H9 (cell line): ENCODE results near the gene TRIM17. TPM values are rescaled to one million over a fixed set of nuclear protein-coding genes. Genes with fewer than 3 reads are reported as not detected.

ENCODE experiments used
- DNase-seq: peaks from one replicate; pipeline ENCODE4 v3.0.0-alpha.2; 2017
- H2AFZ ChIP-seq: one replicate; pipeline ENCODE4 v1.6.1; 2013; ENCODE audit warnings: mild to moderate bottlenecking, low read length, control low read depth, moderate library complexity
- H2AK5ac ChIP-seq: 2 replicates; pipeline ENCODE4 v1.6.1; 2013; ENCODE audit warnings: low read length, control low read depth, mixed read lengths; ENCODE audit not compliant: insufficient read length
- H2BK120ac ChIP-seq: one replicate; pipeline ENCODE4 v1.6.1; 2013; ENCODE audit warnings: low read depth, mild to moderate bottlenecking, low read length, control low read depth, inconsistent platforms; ENCODE audit not compliant: poor library complexity, severe bottlenecking
- H2BK12ac ChIP-seq: 2 replicates; pipeline ENCODE4 v1.6.1; 2013; ENCODE audit warnings: low read length, control low read depth, mixed read lengths, low read depth; ENCODE audit not compliant: insufficient read length
- H2BK15ac ChIP-seq: 2 replicates; pipeline ENCODE4 v1.6.1; 2013; ENCODE audit warnings: low read depth, low read length, control low read depth
- H2BK20ac ChIP-seq: one replicate; pipeline ENCODE4 v1.6.1; 2013; ENCODE audit warnings: low read depth, mild to moderate bottlenecking, low read length, control low read depth, inconsistent platforms; ENCODE audit not compliant: poor library complexity, severe bottlenecking
- H2BK5ac ChIP-seq: 2 replicates; pipeline ENCODE4 v1.6.1; 2013; ENCODE audit warnings: low read length, control low read depth, mixed read lengths; ENCODE audit not compliant: insufficient read length
- H3K14ac ChIP-seq: 2 replicates; pipeline ENCODE4 v1.6.1; 2013; ENCODE audit warnings: low read length, control low read depth; ENCODE audit not compliant: insufficient read depth
- H3K18ac ChIP-seq: 2 replicates; pipeline ENCODE4 v1.6.1; 2013; ENCODE audit warnings: low read depth, mild to moderate bottlenecking, mixed read lengths, low read length, control low read depth; ENCODE audit not compliant: insufficient read length
- H3K23ac ChIP-seq: 2 replicates; pipeline ENCODE4 v1.6.1; 2013; ENCODE audit warnings: low read length, control low read depth, mixed read lengths, low read depth; ENCODE audit not compliant: insufficient read length
- H3K23me2 ChIP-seq: 2 replicates; pipeline ENCODE4 v1.6.1; 2013; ENCODE audit warnings: low read depth, mild to moderate bottlenecking, mixed read lengths, low read length, control low read depth; ENCODE audit not compliant: insufficient read length, poor library complexity, severe bottlenecking
- H3K27ac ChIP-seq: 2 replicates; pipeline ENCODE4 v1.5.1; 2013; ENCODE audit warnings: low read length, control low read depth, mixed read lengths, low read depth; ENCODE audit not compliant: insufficient read length
- H3K27me3 ChIP-seq: 2 replicates; pipeline ENCODE4 v1.6.1; 2013; ENCODE audit warnings: low read length, control low read depth, inconsistent platforms; ENCODE audit not compliant: insufficient read depth
- H3K4ac ChIP-seq: 2 replicates; pipeline ENCODE4 v1.6.1; 2013; ENCODE audit warnings: low read depth, mild to moderate bottlenecking, control low read depth, inconsistent platforms, low read length, moderate library complexity
- H3K4me1 ChIP-seq: 2 replicates; pipeline ENCODE4 v1.6.1; 2013; ENCODE audit warnings: low read length, control low read depth, inconsistent platforms; ENCODE audit not compliant: insufficient read depth
- H3K4me2 ChIP-seq: 2 replicates; pipeline ENCODE4 v1.6.1; 2013; ENCODE audit warnings: low read length, control low read depth, mixed read lengths; ENCODE audit not compliant: insufficient read length, insufficient read depth
- H3K56ac ChIP-seq: 2 replicates; pipeline ENCODE4 v1.6.1; 2013; ENCODE audit warnings: low read depth, mild to moderate bottlenecking, mixed read lengths, low read length, control low read depth; ENCODE audit not compliant: insufficient read length
- H3K79me1 ChIP-seq: 2 replicates; pipeline ENCODE4 v1.6.1; 2013; ENCODE audit warnings: low read depth, mild to moderate bottlenecking, moderate library complexity, low read length, control low read depth, inconsistent platforms; ENCODE audit not compliant: insufficient read depth, poor library complexity, severe bottlenecking
- H3K79me2 ChIP-seq: 2 replicates; pipeline ENCODE4 v1.6.1; 2013; ENCODE audit warnings: low read length, control low read depth, inconsistent platforms; ENCODE audit not compliant: insufficient read depth
- H3K9ac ChIP-seq: 2 replicates; pipeline ENCODE4 v1.6.1; 2013; ENCODE audit warnings: low read length, control low read depth, mixed read lengths; ENCODE audit not compliant: insufficient read length; ENCODE audit errors: extremely low read depth
- H3K9me3 ChIP-seq: one replicate; pipeline ENCODE4 v1.6.1; 2013; ENCODE audit warnings: low read depth, low read length, inconsistent platforms; ENCODE audit not compliant: control insufficient read depth
- H3T11ph ChIP-seq: one replicate; pipeline ENCODE4 v1.6.1; 2013; ENCODE audit warnings: mild to moderate bottlenecking, low read length, control low read depth, inconsistent platforms
- H4K20me1 ChIP-seq: one replicate; pipeline ENCODE4 v1.6.1; 2013; ENCODE audit not compliant: control insufficient read depth, insufficient read length, insufficient read depth
- H4K5ac ChIP-seq: 2 replicates; pipeline ENCODE4 v1.6.1; 2013; ENCODE audit warnings: low read depth, mild to moderate bottlenecking, mixed read lengths, low read length, control low read depth; ENCODE audit not compliant: insufficient read length
- H4K8ac ChIP-seq: replicated peaks from 2 replicates; pipeline ENCODE4 v1.6.1; 2013; ENCODE audit warnings: low read length, control low read depth, mixed read lengths, low read depth; ENCODE audit not compliant: insufficient read length
- H4K91ac ChIP-seq: 2 replicates; pipeline ENCODE4 v1.6.1; 2013; ENCODE audit warnings: low read depth, mild to moderate bottlenecking, moderate library complexity, mixed read lengths, low read length, control low read depth; ENCODE audit not compliant: insufficient read length
- H3K27ac Mint-ChIP-seq, 3 experiments: 2 replicates in 2 of 3; 3 replicates in 1 of 3; pipeline ENCODE4 v1.8.0; 2020 to 2021; ENCODE audit warnings: mixed read lengths in 3 of 3, mild to moderate bottlenecking in 1 of 3, moderate library complexity in 1 of 3
- H3K27me3 Mint-ChIP-seq: 2 replicates; pipeline ENCODE4 v1.8.0; 2021; ENCODE audit warnings: low read depth, mild to moderate bottlenecking, moderate library complexity, mixed read lengths
- H3K36me3 Mint-ChIP-seq, 3 experiments: 2 replicates in 2 of 3; 3 replicates in 1 of 3; pipeline ENCODE4 v1.8.0; 2020 to 2021; ENCODE audit warnings: low read depth in 3 of 3, mixed read lengths in 3 of 3; ENCODE audit not compliant: insufficient read depth in 1 of 3
- H3K4me1 Mint-ChIP-seq, 2 experiments: 2 replicates each; pipeline ENCODE4 v1.8.0; 2020; ENCODE audit warnings: mixed read lengths in 2 of 2
- H3K4me3 Mint-ChIP-seq, 2 experiments: 2 replicates in 1 of 2; 3 replicates in 1 of 2; pipeline ENCODE4 v1.8.0; 2020 to 2021; ENCODE audit warnings: mild to moderate bottlenecking in 2 of 2, mixed read lengths in 2 of 2, moderate library complexity in 1 of 2
- H3K9me3 Mint-ChIP-seq, 2 experiments: 2 replicates in 1 of 2; 3 replicates in 1 of 2; pipeline ENCODE4 v1.8.0; 2020; ENCODE audit warnings: mild to moderate bottlenecking in 2 of 2, mixed read lengths in 2 of 2, moderate library complexity in 1 of 2
- CTCF ChIP-seq: fragments of 200-600 bp; sonication (generic); conservative IDR thresholded peaks from 3 replicates; pipeline ENCODE4 v1.8.0; 2021; ENCODE audit warnings: antibody characterized with exemption, mild to moderate bottlenecking
- WGBS: extraction: QIAGEN DNeasy Blood & Tissue Kit; methylation state at CpG from one replicate; pipeline ENCODE4 v1.1.7; 2013; ENCODE audit warnings: missing lambda C conversion rate, low lambda C conversion rate, mixed read lengths; ENCODE audit not compliant: insufficient read length; ENCODE audit errors: extremely low coverage; 5-methylcytosine and 5-hydroxymethylcytosine counted together
- total RNA-seq: library from RNA; stranded (reverse); gene quantifications from 2 replicates; pipeline ENCODE4 v1.2.1, GENCODE V29; 2021

Gene TRIM17
- total RNA-seq, 1 experiment from 2014 or later: 2.8 TPM

DNA sequence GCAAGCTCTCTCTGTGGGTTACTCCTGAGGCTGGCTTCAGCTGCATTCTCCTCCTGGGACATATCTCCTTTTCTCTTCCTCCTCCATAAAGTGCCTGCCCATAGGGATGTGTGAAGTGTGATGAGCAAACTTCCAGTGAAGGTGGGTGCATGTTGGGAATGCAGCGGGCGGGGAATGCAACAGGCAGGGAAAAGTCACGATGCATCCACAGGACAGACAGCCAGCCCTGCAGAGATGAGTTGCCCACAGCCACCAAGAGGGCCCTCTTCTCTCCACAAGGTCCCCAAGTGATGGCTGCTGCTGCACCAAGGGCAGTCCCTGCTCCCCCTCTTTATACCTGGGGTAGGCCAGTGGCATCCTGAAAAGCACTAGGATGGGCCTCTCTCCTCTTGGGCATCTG lies 37.0 kb upstream of the TRIM17 start:
- H3K36me3 Mint-ChIP-seq: peaks cover 4 to 8% (median 5%) of the 10 kb centered on the region in 3 experiments; a peak in 6 of 7 replicates
- H3K4me3 Mint-ChIP-seq: no peak overlapping the region; a peak in 1 of 5 replicates
- H2BK12ac ChIP-seq: no peak overlapping the region
- no peaks in the 10 kb centered on the region for H3K79me2 ChIP-seq
- no peak overlapping the region for H4K5ac ChIP-seq
- no peak overlapping the region for H2AK5ac ChIP-seq
- H2BK5ac ChIP-seq: no peak overlapping the region
- H3K27ac ChIP-seq: no peak overlapping the region
- no CpG with 5 or more reads among the region's 3 CpGs for WGBS
- H3K27me3 ChIP-seq: no peaks in the 10 kb centered on the region; the same call in 1 of the 2 replicates
- H4K20me1 ChIP-seq: no peaks in the 10 kb centered on the region
- no peak for DNase-seq
- no peak overlapping the region for H3K4ac ChIP-seq
- H3K4me1 Mint-ChIP-seq: peaks cover 16 to 17% of the 10 kb centered on the region in 2 experiments
- no peak overlapping the region for H2BK15ac ChIP-seq
- TF ChIP-seq CTCF: no peak
- no peak overlapping the region for H3K18ac ChIP-seq
- no peak overlapping the region for H3K9ac ChIP-seq
- no peak overlapping the region for H2BK120ac ChIP-seq
- no peaks in the 10 kb centered on the region for H3K23me2 ChIP-seq
- H3K4me2 ChIP-seq: no peak overlapping the region
- H3K4me1 ChIP-seq: no peaks in the 10 kb centered on the region
- no peaks in the 10 kb centered on the region for H3K79me1 ChIP-seq
- H3K9me3 ChIP-seq: no peaks in the 10 kb centered on the region
- no peak overlapping the region for H3K14ac ChIP-seq
- H3K27me3 Mint-ChIP-seq: peaks cover 28% of the 10 kb centered on the region
- no peak overlapping the region for H2BK20ac ChIP-seq
- no peak overlapping the region for H3K23ac ChIP-seq
- no peak overlapping the region for H4K91ac ChIP-seq
- no peak overlapping the region for H4K8ac ChIP-seq
- H3K9me3 Mint-ChIP-seq: no peaks in the 10 kb centered on the region; a peak in 1 of 5 replicates
- H3K27ac Mint-ChIP-seq: peak overlapping the region in 1 of 3 experiments; percentile 18; a peak in 1 of 7 replicates
- no peak overlapping the region for H3K56ac ChIP-seq
- no peak overlapping the region for H3T11ph ChIP-seq
- no peak overlapping the region for H2AFZ ChIP-seq
